Hair follicular keratinocyte (primary cell): Measurements from ENCODE around the gene HBP1. TPM values are rescaled to one million over a fixed set of nuclear protein-coding genes. Genes with fewer than 3 reads are reported as not detected.

Experiments used
- total RNA-seq: library from RNA; depleted of rRNA; stranded (reverse); fragments of >200 nt; gene quantifications from 2 replicates; pipeline ENCODE4 v1.2.3, GENCODE V29; 2015

The HBP1 gene, protein sequence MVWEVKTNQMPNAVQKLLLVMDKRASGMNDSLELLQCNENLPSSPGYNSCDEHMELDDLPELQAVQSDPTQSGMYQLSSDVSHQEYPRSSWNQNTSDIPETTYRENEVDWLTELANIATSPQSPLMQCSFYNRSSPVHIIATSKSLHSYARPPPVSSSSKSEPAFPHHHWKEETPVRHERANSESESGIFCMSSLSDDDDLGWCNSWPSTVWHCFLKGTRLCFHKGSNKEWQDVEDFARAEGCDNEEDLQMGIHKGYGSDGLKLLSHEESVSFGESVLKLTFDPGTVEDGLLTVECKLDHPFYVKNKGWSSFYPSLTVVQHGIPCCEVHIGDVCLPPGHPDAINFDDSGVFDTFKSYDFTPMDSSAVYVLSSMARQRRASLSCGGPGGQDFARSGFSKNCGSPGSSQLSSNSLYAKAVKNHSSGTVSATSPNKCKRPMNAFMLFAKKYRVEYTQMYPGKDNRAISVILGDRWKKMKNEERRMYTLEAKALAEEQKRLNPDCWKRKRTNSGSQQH
- total RNA-seq, result 22.3 and 38.0 TPM in 2 replicates

DNA sequence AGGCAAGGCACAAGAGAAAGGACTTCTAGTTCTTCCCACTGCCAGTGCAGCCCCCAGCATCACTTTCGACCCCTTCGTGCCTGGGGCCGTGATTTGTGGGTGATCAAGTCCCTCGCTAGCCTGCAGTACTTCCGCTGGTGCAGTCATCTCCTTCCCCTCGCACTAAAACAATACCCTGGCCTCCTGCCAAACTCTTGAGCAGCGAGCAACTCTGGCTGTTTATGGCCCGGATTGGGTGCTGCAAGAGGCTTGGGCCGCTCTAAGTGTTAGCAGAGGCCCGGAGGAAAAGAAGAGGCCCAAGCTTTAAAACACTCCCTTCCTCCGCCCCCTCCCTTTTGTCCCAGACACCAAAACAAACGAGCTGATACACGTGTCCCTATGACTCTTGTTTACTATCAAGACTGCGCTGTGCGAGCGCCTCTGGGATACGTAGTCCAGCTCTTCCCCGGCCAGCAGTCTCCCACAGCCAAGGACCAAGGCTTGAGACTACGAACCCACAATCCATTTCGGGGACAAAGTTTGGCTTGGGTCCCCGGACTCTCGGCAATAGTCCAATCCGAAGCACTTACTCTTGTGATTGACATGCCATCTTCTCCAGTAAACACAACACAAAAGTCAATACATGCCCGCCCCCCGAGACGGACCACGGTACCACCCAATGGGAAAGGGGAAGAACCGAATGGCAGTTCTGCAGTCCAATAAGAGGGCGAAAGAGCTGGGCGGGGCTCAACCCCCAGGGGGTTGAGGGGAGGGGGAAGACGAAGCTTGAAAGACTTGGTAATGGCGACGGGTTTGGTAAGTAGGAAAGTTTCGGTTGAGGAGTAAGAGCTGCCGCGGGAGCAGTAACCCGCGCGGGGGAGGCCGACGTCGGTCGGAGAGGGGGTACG, at the start of gene HBP1:
HBP1 (plus strand) TSS at position 771 of the 887 bp plus-strand sequence. CDS start 10,891 bp downstream, outside the sequence.

Other genes starting within 250 kb of the HBP1 start
- not detected in 2 replicates for gene PRKAR2B, start 124.3 kb upstream of the HBP1 start, total RNA-seq